Smooth muscle cell of the brain vasculature (primary cell): ENCODE measurements around the gene TMCC1.
A peak's percentile ranks its signal among the peaks of the same experiment; 100 is the strongest.
"Not testable (repeated sequence)": the region's sequence is repeated elsewhere in the genome, so short reads cannot be mapped to it uniquely, and the experiment has no call there.

Experiments
- DNase-seq: peaks from one replicate; pipeline ENCODE4 v3.0.0-alpha.2; 2012; ENCODE audit warnings: low read depth, low spot score

Gene TMCC1

GRCh38 chr3:129611446-129611800 is 282.1 kb downstream of the TMCC1 start:
- no peak for DNase-seq

GRCh38 chr3:129610794-129611445 is 282.6 kb downstream of the TMCC1 start:
- not testable (repeated sequence) for DNase-seq

- no peak for DNase-seq
Measured at GRCh38 chr3:129610276-129610675, 283.2 kb downstream of the TMCC1 start.

- DNase-seq, result no peak
Measured at GRCh38 chr3:129609591-129610182, 283.8 kb downstream of the TMCC1 start.

GRCh38 chr3:129608936-129609590 is 284.4 kb downstream of the TMCC1 start:
- DNase-seq, result no peak

GRCh38 chr3:129608087-129608935 is 285.2 kb downstream of the TMCC1 start:
- no peak for DNase-seq

- DNase-seq, result no peak
Measured at GRCh38 chr3:129607391-129608068, 286.0 kb downstream of the TMCC1 start.

- DNase-seq, result no peak
Measured at GRCh38 chr3:129606636-129607390, 286.7 kb downstream of the TMCC1 start, which contains the start of gene PLXND1. Gene PLXND1, minus strand, starts transcription at chr3:129606676. Its CDS starts 37 bp downstream, at chr3:129606639.

- no peak for DNase-seq
Measured at GRCh38 chr3:129605922-129606635, 287.4 kb downstream of the TMCC1 start.

- no peak for DNase-seq
Measured at GRCh38 chr3:129605203-129605921, 288.1 kb downstream of the TMCC1 start.

GRCh38 chr3:129604767-129605166 is 288.7 kb downstream of the TMCC1 start:
- DNase-seq, result no peak

- DNase-seq, result no peak
Measured at GRCh38 chr3:129603991-129604749, 289.3 kb downstream of the TMCC1 start.

- DNase-seq, result no peak
Measured at GRCh38 chr3:129603561-129603942, 290.0 kb downstream of the TMCC1 start.

- peak; percentile 86 for DNase-seq
Measured at GRCh38 chr3:129602730-129603560, 290.6 kb downstream of the TMCC1 start.

- DNase-seq, result no peak
Measured at GRCh38 chr3:129602309-129602708, 291.2 kb downstream of the TMCC1 start.

- no peak for DNase-seq
Measured at GRCh38 chr3:129601713-129602112, 291.8 kb downstream of the TMCC1 start.

- DNase-seq, result no peak
Measured at GRCh38 chr3:129600348-129600747, 293.2 kb downstream of the TMCC1 start.

GRCh38 chr3:129599607-129600006 is 293.9 kb downstream of the TMCC1 start:
- DNase-seq, result no peak
